ENCODE measurements around the gene ABRACL. TPM values are rescaled to one million over a fixed set of nuclear protein-coding genes. Genes with fewer than 3 reads are reported as not detected.

The ABRACL gene
- total and polyA plus RNA-seq, 2 donors (not counting 1 experiment from before 2014, with no cell fraction given), result 13.6 to 22.6 TPM

GRCh38 chr6:139017227-139017626 is 11.3 kb upstream of the ABRACL start:
- no peak for ATAC-seq (ENCODE audit: low read depth)
- ChIA-PET CTCF (no interaction called here), POLR2A (no interaction called here)
- Mint-ChIP-seq H3K27me3 (peaks cover 4% of the 10 kb centered on the region), H3K9me3 (ENCODE audit: insufficient read depth) (no peaks in the 10 kb centered on the region), H3K4me3 (peak overlapping the region; percentile 36), H3K4me1 (peaks cover 20% of the 10 kb centered on the region), H3K27ac (peak overlapping the region; percentile 1)
- Histone ChIP-seq H3K79me2 (ENCODE audit: control insufficient read depth, insufficient read depth, low read length) (no peaks in the 10 kb centered on the region), H3K9me3 (ENCODE audit: control extremely low read depth in 1 of 3, control insufficient read depth in 2 of 3, insufficient read depth in 1 of 3, low read length in 2 of 3) (no peaks in the 10 kb centered on the region), H4K20me1 (ENCODE audit: control insufficient read depth, insufficient read depth, low read length, poor library complexity, severe bottlenecking) (no peaks in the 10 kb centered on the region), H3K27ac (ENCODE audit: low read length in 2 of 2) (no peak overlapping the region), H3K4me1 (ENCODE audit: control insufficient read depth in 2 of 2, insufficient read depth in 2 of 2, low read length in 2 of 2) (peaks cover 14 to 17% of the 10 kb centered on the region in 2 donors), H3K4me2 (replicated peaks; ENCODE audit: low read depth, low read length, poor library complexity, severe bottlenecking) (no peak overlapping the region), H3K36me3 (replicated peaks in 1 of 2; ENCODE audit: control extremely low read depth in 1 of 2, control insufficient read depth in 1 of 2, extremely low read depth in 1 of 2, insufficient read depth in 2 of 2, low read length in 1 of 2) (no peaks in the 10 kb centered on the region), H3K9ac (ENCODE audit: low read length) (no peak overlapping the region), H3K27me3 (replicated peaks in 1 of 4; ENCODE audit: control extremely low read depth in 1 of 4, control insufficient read depth in 3 of 4, insufficient read depth in 4 of 4, low read length in 3 of 4) (no peaks in the 10 kb centered on the region), H3K4me3 (ENCODE audit: control extremely low read depth in 1 of 5, extremely low read depth in 1 of 5, insufficient read depth in 1 of 5, low read depth in 2 of 5, low read length in 4 of 5) (no peak overlapping the region), H2AFZ (ENCODE audit: insufficient read depth, low read depth, low read length, poor library complexity, severe bottlenecking) (peak overlapping the region; percentile 60)
- intact Hi-C loops (cut with micrococcal nuclease), result no loop called here
- TF ChIP-seq, protein P1, sequence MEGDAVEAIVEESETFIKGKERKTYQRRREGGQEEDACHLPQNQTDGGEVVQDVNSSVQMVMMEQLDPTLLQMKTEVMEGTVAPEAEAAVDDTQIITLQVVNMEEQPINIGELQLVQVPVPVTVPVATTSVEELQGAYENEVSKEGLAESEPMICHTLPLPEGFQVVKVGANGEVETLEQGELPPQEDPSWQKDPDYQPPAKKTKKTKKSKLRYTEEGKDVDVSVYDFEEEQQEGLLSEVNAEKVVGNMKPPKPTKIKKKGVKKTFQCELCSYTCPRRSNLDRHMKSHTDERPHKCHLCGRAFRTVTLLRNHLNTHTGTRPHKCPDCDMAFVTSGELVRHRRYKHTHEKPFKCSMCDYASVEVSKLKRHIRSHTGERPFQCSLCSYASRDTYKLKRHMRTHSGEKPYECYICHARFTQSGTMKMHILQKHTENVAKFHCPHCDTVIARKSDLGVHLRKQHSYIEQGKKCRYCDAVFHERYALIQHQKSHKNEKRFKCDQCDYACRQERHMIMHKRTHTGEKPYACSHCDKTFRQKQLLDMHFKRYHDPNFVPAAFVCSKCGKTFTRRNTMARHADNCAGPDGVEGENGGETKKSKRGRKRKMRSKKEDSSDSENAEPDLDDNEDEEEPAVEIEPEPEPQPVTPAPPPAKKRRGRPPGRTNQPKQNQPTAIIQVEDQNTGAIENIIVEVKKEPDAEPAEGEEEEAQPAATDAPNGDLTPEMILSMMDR (IDR thresholded peaks at IDR 0.05), result no peak
- TF ChIP-seq EZH2 (IDR thresholded peaks at IDR 0.05; ENCODE audit: borderline replicate concordance, insufficient read depth, low read depth, low read length, poor library complexity, severe bottlenecking), result no peak
- no peak for DNase-seq
- WGBS (ENCODE audit: insufficient coverage), result 88% methylated on average over 2 of the region's 3 CpGs

DNA sequence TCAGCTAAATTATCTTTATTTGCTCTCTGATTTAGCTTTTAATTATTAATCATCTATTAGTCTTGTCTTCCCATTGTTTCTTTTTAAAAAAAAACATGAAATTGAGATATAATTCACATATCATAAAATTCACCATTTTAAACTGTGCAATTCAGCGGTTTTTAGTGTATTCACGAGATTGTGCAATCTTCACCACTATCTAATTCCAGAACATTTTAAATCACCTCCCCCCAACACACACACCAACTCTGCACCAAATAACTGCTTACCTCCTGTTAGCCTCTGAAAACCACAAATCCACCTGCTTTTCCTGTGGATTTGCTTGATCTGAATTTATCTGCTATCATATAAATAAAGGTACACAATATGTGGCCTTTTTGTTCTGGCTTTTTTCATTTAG is 8.8 kb upstream of the ABRACL start:
- Mint-ChIP-seq H3K27me3 (no peaks in the 10 kb centered on the region), H3K9me3 (ENCODE audit: insufficient read depth) (no peaks in the 10 kb centered on the region), H3K4me3 (no peak overlapping the region), H3K4me1 (peaks cover 20% of the 10 kb centered on the region), H3K27ac (no peak overlapping the region)
- H3K9me3 ChIP-seq (ENCODE audit: control extremely low read depth in 1 of 3, control insufficient read depth in 2 of 3, insufficient read depth in 1 of 3, low read length in 2 of 3), result no peaks in the 10 kb centered on the region
- H3K9ac ChIP-seq (ENCODE audit: low read length), result no peak overlapping the region
- CTCF ChIA-PET, result no interaction called here
- ATAC-seq (ENCODE audit: low read depth) (no peak), DNase-seq (no peak)
- WGBS (ENCODE audit: insufficient coverage), result no CpG with 5 or more reads among the region's 2 CpGs
- H3K79me2 ChIP-seq (ENCODE audit: control insufficient read depth, insufficient read depth, low read length), result no peaks in the 10 kb centered on the region
- no peaks in the 10 kb centered on the region for H3K27me3 ChIP-seq (replicated peaks in 1 of 4; ENCODE audit: control extremely low read depth in 1 of 4, control insufficient read depth in 3 of 4, insufficient read depth in 4 of 4, low read length in 3 of 4)
- H3K4me3 ChIP-seq (ENCODE audit: control extremely low read depth in 1 of 5, extremely low read depth in 1 of 5, insufficient read depth in 1 of 5, low read depth in 2 of 5, low read length in 4 of 5), result no peak overlapping the region
- peaks cover 14 to 17% of the 10 kb centered on the region in 2 donors for H3K4me1 ChIP-seq (ENCODE audit: control insufficient read depth in 2 of 2, insufficient read depth in 2 of 2, low read length in 2 of 2)
- no peak overlapping the region for H2AFZ ChIP-seq (ENCODE audit: insufficient read depth, low read depth, low read length, poor library complexity, severe bottlenecking)
- TF ChIP-seq EZH2 (IDR thresholded peaks at IDR 0.05; ENCODE audit: borderline replicate concordance, insufficient read depth, low read depth, low read length, poor library complexity, severe bottlenecking), result no peak
- TF ChIP-seq, protein P1 (IDR thresholded peaks at IDR 0.05), result no peak
- no peak overlapping the region for H3K4me2 ChIP-seq (replicated peaks; ENCODE audit: low read depth, low read length, poor library complexity, severe bottlenecking)
- H4K20me1 ChIP-seq (ENCODE audit: control insufficient read depth, insufficient read depth, low read length, poor library complexity, severe bottlenecking), result no peaks in the 10 kb centered on the region
- POLR2A ChIA-PET, result no interaction called here
- intact Hi-C loops (cut with micrococcal nuclease), result loop anchor here (10.0 kb wide), 1 partner anchor 615 kb away; the partner anchor contains the start of gene HEBP2
- H3K36me3 ChIP-seq (replicated peaks in 1 of 2; ENCODE audit: control extremely low read depth in 1 of 2, control insufficient read depth in 1 of 2, extremely low read depth in 1 of 2, insufficient read depth in 2 of 2, low read length in 1 of 2), result no peaks in the 10 kb centered on the region
- H3K27ac ChIP-seq (ENCODE audit: low read length in 2 of 2), result no peak overlapping the region
